IMR-90 (cell line): ENCODE data around the gene METTL25. TPM values are rescaled to one million over a fixed set of nuclear protein-coding genes. Genes with fewer than 3 reads are reported as not detected.

Source experiments
- ATAC-seq: fragments of 200-7000 bp; cut with Tn5 transposase; 2 replicates; pipeline ENCODE4 v1.9.1; 2020; ENCODE audit warnings: low read depth, mild to moderate bottlenecking, moderate library complexity
- BruUV-seq: library from RNA; stranded (reverse); fragments of 400-500 nt; replicated peaks from 2 replicates; lab custom pipeline; 2021; lab: Mats Ljungman, UMichigan
- CTCF ChIA-PET: fragments of 300-600 bp; formaldehyde crosslinking; extraction: SDS; loops from one replicate; lab custom pipeline; 2021; ENCODE audit warnings: antibody characterized with exemption; lab: Yijun Ruan, JAX
- POLR2A ChIA-PET: fragments of 300-600 bp; sonication (Branson Sonifier 250); formaldehyde crosslinking; loops from one replicate; lab custom pipeline; 2022; ENCODE audit warnings: antibody characterized with exemption; ENCODE audit not compliant: unreplicated experiment; lab: Charles Lee
- DNase-seq: peaks from one replicate; pipeline ENCODE4 v3.0.0; 2013
- H2AFZ ChIP-seq: replicated peaks from 2 replicates; pipeline ENCODE3; 2013; ENCODE audit warnings: low read length, mild to moderate bottlenecking; ENCODE audit not compliant: poor library complexity
- H2AK5ac ChIP-seq: 2 replicates; pipeline ENCODE4 v1.6.1; 2013; ENCODE audit warnings: low read depth, low read length, inconsistent platforms
- H2AK9ac ChIP-seq: replicated peaks from 2 replicates; pipeline ENCODE3; 2013; ENCODE audit warnings: mild to moderate bottlenecking, low read depth, low read length, moderate library complexity; ENCODE audit not compliant: poor library complexity
- H2BK120ac ChIP-seq: 2 replicates; pipeline ENCODE4 v1.6.1; 2013; ENCODE audit warnings: low read depth, low read length, inconsistent platforms
- H2BK15ac ChIP-seq: 3 replicates; pipeline ENCODE4 v1.6.1; 2013; ENCODE audit warnings: low read depth, low read length, inconsistent platforms
- H2BK20ac ChIP-seq: 2 replicates; pipeline ENCODE4 v1.6.1; 2013; ENCODE audit warnings: low read depth, mild to moderate bottlenecking, inconsistent platforms, low read length, moderate library complexity
- H2BK5ac ChIP-seq: 2 replicates; pipeline ENCODE4 v1.6.1; 2013; ENCODE audit warnings: mild to moderate bottlenecking, low read depth, low read length, inconsistent platforms; ENCODE audit not compliant: poor library complexity, severe bottlenecking
- H3K14ac ChIP-seq: replicated peaks from 2 replicates; pipeline ENCODE4 v1.6.1; 2013; ENCODE audit warnings: low read depth, low read length, inconsistent platforms
- H3K18ac ChIP-seq: 2 replicates; pipeline ENCODE4 v1.6.1; 2013; ENCODE audit warnings: low read depth, low read length, control low read depth
- H3K23ac ChIP-seq: 2 replicates; pipeline ENCODE4 v1.6.1; 2013; ENCODE audit warnings: low read depth, low read length, inconsistent platforms
- H3K27ac ChIP-seq: 2 replicates; pipeline ENCODE4 v1.5.1; 2013; ENCODE audit warnings: mild to moderate bottlenecking, control low read depth, low read length; ENCODE audit not compliant: insufficient read depth
- H3K27me3 ChIP-seq: 2 replicates; pipeline ENCODE4 v1.6.1; 2013; ENCODE audit warnings: low read length; ENCODE audit not compliant: control insufficient read depth, insufficient read depth
- H3K36me3 ChIP-seq: 2 replicates; pipeline ENCODE4 v1.6.1; 2013; ENCODE audit warnings: low read length, mixed read lengths; ENCODE audit not compliant: control insufficient read depth, insufficient read depth
- H3K4ac ChIP-seq: 2 replicates; pipeline ENCODE4 v1.6.1; 2013; ENCODE audit warnings: low read depth, low read length, inconsistent platforms
- H3K4me1 ChIP-seq: 2 replicates; pipeline ENCODE4 v1.6.1; 2013; ENCODE audit warnings: low read length, mixed read lengths; ENCODE audit not compliant: control insufficient read depth, insufficient read depth
- H3K4me2 ChIP-seq: 2 replicates; pipeline ENCODE4 v1.6.1; 2013; ENCODE audit warnings: low read depth, mild to moderate bottlenecking, control low read depth, low read length, moderate library complexity
- H3K4me3 ChIP-seq: 2 replicates; pipeline ENCODE4 v1.5.1; 2013; ENCODE audit warnings: low read depth, mild to moderate bottlenecking, control low read depth, low read length, moderate library complexity; ENCODE audit not compliant: insufficient read depth
- H3K56ac ChIP-seq: 2 replicates; pipeline ENCODE4 v1.6.1; 2013; ENCODE audit warnings: low read length, inconsistent platforms; ENCODE audit not compliant: insufficient read depth; ENCODE audit errors: extremely low read depth
- H3K79me1 ChIP-seq, 2 experiments: 2 replicates each; pipeline ENCODE4 v1.6.1; 2013; ENCODE audit warnings: low read length in 2 of 2, inconsistent platforms in 1 of 2, low read depth in 1 of 2
- H3K9ac ChIP-seq: 2 replicates; pipeline ENCODE4 v1.6.1; 2013; ENCODE audit warnings: low read depth, low read length, control low read depth
- H3K9me1 ChIP-seq: 2 replicates; pipeline ENCODE4 v1.6.1; 2013; ENCODE audit warnings: low read length, inconsistent platforms; ENCODE audit not compliant: insufficient read depth
- H3K9me3 ChIP-seq: 2 replicates; pipeline ENCODE4 v1.6.1; 2013; ENCODE audit warnings: low read length; ENCODE audit not compliant: control insufficient read depth, insufficient read depth
- H4K20me1 ChIP-seq: 2 replicates; pipeline ENCODE4 v1.6.1; 2013; ENCODE audit warnings: low read length, inconsistent platforms; ENCODE audit not compliant: insufficient read depth
- H4K5ac ChIP-seq: 2 replicates; pipeline ENCODE4 v1.6.1; 2013; ENCODE audit warnings: mild to moderate bottlenecking, low read depth, low read length, control low read depth
- H4K8ac ChIP-seq, 2 experiments: 2 replicates each; pipeline ENCODE4 v1.6.1; 2013; ENCODE audit warnings: low read depth in 2 of 2, low read length in 2 of 2, control low read depth in 1 of 2, inconsistent platforms in 1 of 2
- H4K91ac ChIP-seq: 2 replicates; pipeline ENCODE4 v1.6.1; 2013; ENCODE audit warnings: low read depth, low read length, inconsistent platforms; ENCODE audit not compliant: insufficient read depth
- BHLHE40 ChIP-seq: fragments of 150-350 bp; IDR thresholded peaks from 2 replicates; pipeline ENCODE4 v1.6.1; 2016; ENCODE audit warnings: mild to moderate bottlenecking, low read depth, low read length
- CEBPB ChIP-seq: IDR thresholded peaks from 2 replicates; pipeline ENCODE4 v1.6.1; 2012; ENCODE audit warnings: low read depth, low read length, improper control_type of control experiment
- FOS ChIP-seq: fragments of 150-350 bp; IDR thresholded peaks from 2 replicates; pipeline ENCODE4 v1.6.1; 2016; ENCODE audit warnings: low read depth, low read length
- MAFK ChIP-seq: IDR thresholded peaks from 2 replicates; pipeline ENCODE4 v1.6.1; 2012; ENCODE audit warnings: low read depth, low read length, improper control_type of control experiment
- MAZ ChIP-seq: IDR thresholded peaks from 2 replicates; pipeline ENCODE4 v1.6.1; 2012; ENCODE audit warnings: low read depth, mild to moderate bottlenecking, low read length, improper control_type of control experiment, moderate library complexity, borderline replicate concordance
- MXI1 ChIP-seq: IDR thresholded peaks from 2 replicates; pipeline ENCODE4 v1.6.1; 2012; ENCODE audit warnings: low read depth, mild to moderate bottlenecking, low read length, moderate library complexity, borderline replicate concordance
- NFE2L2 ChIP-seq: fragments of 150-350 bp; IDR thresholded peaks from 2 replicates; pipeline ENCODE4 v1.6.1; 2016; ENCODE audit warnings: low read depth, mild to moderate bottlenecking, low read length
- RAD21 ChIP-seq: IDR thresholded peaks from 2 replicates; pipeline ENCODE4 v1.6.1; 2012; ENCODE audit warnings: low read length, improper control_type of control experiment
- RCOR1 ChIP-seq: IDR thresholded peaks from 2 replicates; pipeline ENCODE4 v1.6.1; 2012; ENCODE audit warnings: mild to moderate bottlenecking, low read length, improper control_type of control experiment; ENCODE audit not compliant: insufficient replicate concordance
- RFX5 ChIP-seq: IDR thresholded peaks from 2 replicates; pipeline ENCODE4 v1.8.0; 2012; ENCODE audit warnings: low read depth, mild to moderate bottlenecking, low read length, moderate library complexity
- WGBS, 2 experiments: methylation state at CpG; one replicate each; pipeline versions ENCODE4 v1.1.5 to v1.1.7; 2013; ENCODE audit warnings: missing lambda C conversion rate in 2 of 2; ENCODE audit not compliant: insufficient read length in 1 of 2; ENCODE audit errors: extremely low coverage in 2 of 2; 5-methylcytosine and 5-hydroxymethylcytosine counted together
- dilution Hi-C: fragments of 300-500 bp; cut with HindIII; formaldehyde crosslinking; loops from one replicate; pipeline ENCODE4 v1.14.3; 2018; ENCODE audit warnings: low sequenced_read_pairs; ENCODE audit not compliant: unreplicated experiment
- in situ Hi-C: fragments of 300-500 bp; cut with MboI; formaldehyde crosslinking; loops from 3 replicates; pipeline ENCODE4 v1.14.3; 2019; ENCODE audit warnings: low sequenced_read_pairs, inconsistent platforms, mixed read lengths
- intact Hi-C: fragments of 100-400 bp; cut with micrococcal nuclease; formaldehyde crosslinking; loops from 2 replicates; pipeline ENCODE4 v1.10.0; 2022
- polyA plus RNA-seq, 3 experiments: library from polyadenylated mRNA; depleted of rRNA; stranded (reverse); fragments of >200 nt; gene quantifications; 2 replicates each; pipeline ENCODE4 v1.2.3, GENCODE V29; 2012; ENCODE audit warnings: low replicate concordance in 1 of 3
- total RNA-seq: library from RNA; depleted of rRNA; stranded (reverse); fragments of >200 nt; gene quantifications from 2 replicates; pipeline ENCODE4 v1.2.3, GENCODE V29; 2012
- TF ChIP-seq, protein P1 (sequence below): fragments of 150-350 bp; IDR thresholded peaks from 2 replicates; pipeline ENCODE4 v1.6.1; 2017; ENCODE audit warnings: mild to moderate bottlenecking, antibody characterized with exemption, low read length, low read depth

Gene METTL25
- total and polyA plus RNA-seq, 2 of the 4 experiments (the other 2 are of a cell fraction): 2.6 to 3.0 TPM

DNA sequence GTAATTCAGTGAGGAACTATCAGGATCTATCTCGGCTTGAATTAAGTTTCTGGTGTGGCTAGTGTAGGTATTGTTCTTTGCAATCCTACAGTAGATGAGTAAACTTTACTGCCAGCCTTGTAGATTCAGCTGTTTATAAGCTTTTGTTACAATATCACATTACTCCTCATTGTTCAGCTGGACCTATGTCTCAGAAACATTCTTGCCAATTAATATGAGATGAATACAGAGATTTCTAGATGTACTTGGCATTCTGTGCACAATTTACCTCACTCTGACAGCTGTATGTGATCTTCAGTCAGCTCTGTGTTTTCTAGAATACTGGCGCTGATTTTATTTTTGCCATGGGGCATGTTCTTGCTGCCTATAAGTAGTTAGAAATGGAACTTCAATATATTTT, 55.7 kb downstream of the METTL25 start:
- Histone ChIP-seq H3K36me3 (no peaks in the 10 kb centered on the region), H4K5ac (no peak overlapping the region), H2AK5ac (no peak overlapping the region), H2AK9ac (no peak overlapping the region), H4K8ac (no peak overlapping the region), H2AFZ (no peak overlapping the region), H3K56ac (no peak overlapping the region), H3K4me3 (no peak overlapping the region), H2BK120ac (no peak overlapping the region), H3K4me2 (no peak overlapping the region), H3K14ac (no peak overlapping the region), H4K91ac (no peak overlapping the region), H3K27me3 (no peaks in the 10 kb centered on the region), H2BK5ac (no peak overlapping the region), H3K9me3 (no peaks in the 10 kb centered on the region), H3K9ac (no peak overlapping the region), H3K9me1 (no peaks in the 10 kb centered on the region), H2BK15ac (no peak overlapping the region), H2BK20ac (no peak overlapping the region), H3K18ac (no peak overlapping the region), H3K23ac (no peak overlapping the region), H3K27ac (no peak overlapping the region), H3K4ac (no peak overlapping the region), H3K4me1 (no peaks in the 10 kb centered on the region), H4K20me1 (no peaks in the 10 kb centered on the region), H3K79me1 (no peaks in the 10 kb centered on the region)
- in situ Hi-C loops: no loop called here
- ChIA-PET CTCF (no interaction called here), POLR2A (no interaction called here)
- dilution Hi-C loops: no loop called here
- no TSS peak for BruUV-seq
- no CpG with 5 or more reads among the region's 2 CpGs for WGBS, 2 experiments
- DNase-seq: peak; percentile 5
- no peak for TF ChIP-seq RFX5
- TF ChIP-seq FOS: no peak
- TF ChIP-seq RCOR1: no peak
- no peak for TF ChIP-seq BHLHE40
- TF ChIP-seq MXI1: no peak
- no peak for TF ChIP-seq MAFK
- TF ChIP-seq CEBPB: no peak
- no peak for TF ChIP-seq NFE2L2
- no peak for TF ChIP-seq MAZ
- TF ChIP-seq, protein P1, sequence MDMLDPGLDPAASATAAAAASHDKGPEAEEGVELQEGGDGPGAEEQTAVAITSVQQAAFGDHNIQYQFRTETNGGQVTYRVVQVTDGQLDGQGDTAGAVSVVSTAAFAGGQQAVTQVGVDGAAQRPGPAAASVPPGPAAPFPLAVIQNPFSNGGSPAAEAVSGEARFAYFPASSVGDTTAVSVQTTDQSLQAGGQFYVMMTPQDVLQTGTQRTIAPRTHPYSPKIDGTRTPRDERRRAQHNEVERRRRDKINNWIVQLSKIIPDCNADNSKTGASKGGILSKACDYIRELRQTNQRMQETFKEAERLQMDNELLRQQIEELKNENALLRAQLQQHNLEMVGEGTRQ: no peak
- no peak for TF ChIP-seq RAD21
- intact Hi-C loops: no loop called here
- no peak for ATAC-seq
